ENCODE results near the gene GTF2F1.
"Not testable (repeated sequence)": the region's sequence is repeated elsewhere in the genome, so short reads cannot be mapped to it uniquely, and the experiment has no call there.

GTF2F1 gene

GRCh38 chr19:6412061-6412446, 19.1 kb upstream of the GTF2F1 start:
- no peak overlapping the region for H3K4me3 ChIP-seq (replicated peaks; ENCODE audit: low read depth, low read length)
- no peak for DNase-seq (ENCODE audit: extremely low read depth, low read depth)
- TF ChIP-seq CTCF (IDR thresholded peaks at IDR 0.05; ENCODE audit: low read depth, low read length, missing control alignments), result no peak

- TF ChIP-seq CTCF (IDR thresholded peaks at IDR 0.05; ENCODE audit: low read depth, low read length, missing control alignments), result no peak
- H3K4me3 ChIP-seq (replicated peaks; ENCODE audit: low read depth, low read length), result no peak overlapping the region
- no peak for DNase-seq (ENCODE audit: extremely low read depth, low read depth)
Measured at GRCh38 chr19:6409346-6409745, 16.4 kb upstream of the GTF2F1 start.

GRCh38 chr19:6406401-6406800, 13.4 kb upstream of the GTF2F1 start:
- no peak overlapping the region for H3K4me3 ChIP-seq (replicated peaks; ENCODE audit: low read depth, low read length)
- no peak for TF ChIP-seq CTCF (IDR thresholded peaks at IDR 0.05; ENCODE audit: low read depth, low read length, missing control alignments)
- no peak for DNase-seq (ENCODE audit: extremely low read depth, low read depth)

GRCh38 chr19:6402837-6403608, 10.1 kb upstream of the GTF2F1 start:
- TF ChIP-seq CTCF (IDR thresholded peaks at IDR 0.05; ENCODE audit: low read depth, low read length, missing control alignments), result no peak
- no peak for DNase-seq (ENCODE audit: extremely low read depth, low read depth)

GRCh38 chr19:6402058-6402457, 9.1 kb upstream of the GTF2F1 start:
- no peak for TF ChIP-seq CTCF (IDR thresholded peaks at IDR 0.05; ENCODE audit: low read depth, low read length, missing control alignments)
- DNase-seq (ENCODE audit: extremely low read depth, low read depth), result no peak
- no peak overlapping the region for H3K4me3 ChIP-seq (replicated peaks; ENCODE audit: low read depth, low read length)

More at GRCh38 chr19:6402837-6403608, 10.1 kb upstream of the GTF2F1 start:
- H3K4me3 ChIP-seq (replicated peaks; ENCODE audit: low read depth, low read length), result no peak overlapping the region

- not testable (repeated sequence) for DNase-seq (ENCODE audit: extremely low read depth, low read depth); H3K4me3 ChIP-seq (replicated peaks; ENCODE audit: low read depth, low read length)
Measured at GRCh38 chr19:6400062-6400944, 7.3 kb upstream of the GTF2F1 start.

- no peak for DNase-seq (ENCODE audit: extremely low read depth, low read depth)
- no peak for TF ChIP-seq CTCF (IDR thresholded peaks at IDR 0.05; ENCODE audit: low read depth, low read length, missing control alignments)
- no peak overlapping the region for H3K4me3 ChIP-seq (replicated peaks; ENCODE audit: low read depth, low read length)
Measured at GRCh38 chr19:6396305-6396704, 3.3 kb upstream of the GTF2F1 start.

Data from HFF-Myc (cell line).